Mesenchymal stem cell (in vitro differentiated cells and primary cell): ENCODE data around the gene ACADL.

Source experiments
- DNase-seq: peaks from one replicate; pipeline ENCODE4 v3.0.0-alpha.2; 2013
- H2AFZ ChIP-seq: one replicate; pipeline ENCODE4 v1.6.1; 2013; ENCODE audit warnings: low read depth, mild to moderate bottlenecking, control low read depth, inconsistent platforms, low read length, moderate library complexity
- H2AK5ac ChIP-seq: 2 replicates; pipeline ENCODE4 v1.6.1; 2013; ENCODE audit warnings: low read length, moderate library complexity, mild to moderate bottlenecking, inconsistent platforms; ENCODE audit not compliant: severe bottlenecking
- H2BK120ac ChIP-seq: one replicate; pipeline ENCODE4 v1.6.1; 2013; ENCODE audit warnings: low read depth, mild to moderate bottlenecking, inconsistent platforms, low read length, moderate library complexity
- H2BK12ac ChIP-seq, 2 experiments: one replicate each; pipeline ENCODE4 v1.6.1; 2013; ENCODE audit warnings: inconsistent platforms in 2 of 2, low read length in 2 of 2, mild to moderate bottlenecking in 2 of 2, moderate library complexity in 2 of 2, control low read depth in 1 of 2
- H2BK15ac ChIP-seq: one replicate; pipeline ENCODE4 v1.6.1; 2013; ENCODE audit warnings: mild to moderate bottlenecking, low read depth, inconsistent platforms; ENCODE audit not compliant: poor library complexity, severe bottlenecking
- H2BK5ac ChIP-seq: 2 replicates; pipeline ENCODE4 v1.6.1; 2013; ENCODE audit warnings: low read depth, mild to moderate bottlenecking, low read length, control low read depth, inconsistent platforms; ENCODE audit not compliant: poor library complexity, severe bottlenecking
- H3K14ac ChIP-seq, 2 experiments: one replicate each; pipeline ENCODE4 v1.6.1; 2013; ENCODE audit warnings: inconsistent platforms in 2 of 2, low read length in 2 of 2, control low read depth in 1 of 2, mild to moderate bottlenecking in 1 of 2, moderate library complexity in 1 of 2
- H3K18ac ChIP-seq, 2 experiments: one replicate each; pipeline ENCODE4 v1.6.1; 2013; ENCODE audit warnings: inconsistent platforms in 2 of 2, low read length in 2 of 2, control low read depth in 1 of 2, low read depth in 1 of 2, mild to moderate bottlenecking in 1 of 2
- H3K23ac ChIP-seq, 2 experiments: one replicate each; pipeline ENCODE4 v1.6.1; 2013; ENCODE audit warnings: inconsistent platforms in 2 of 2, low read length in 2 of 2, mild to moderate bottlenecking in 2 of 2, moderate library complexity in 2 of 2, control low read depth in 1 of 2
- H3K27ac ChIP-seq: 2 replicates; pipeline ENCODE4 v1.5.1; 2013; ENCODE audit warnings: mild to moderate bottlenecking, moderate library complexity, low read length, control low read depth, inconsistent platforms; ENCODE audit not compliant: poor library complexity, severe bottlenecking
- H3K27me3 ChIP-seq, 2 experiments: 2 replicates each; pipeline versions ENCODE4 v1.6.1 to v1.7.0; 2013; ENCODE audit warnings: low read length in 2 of 2, mild to moderate bottlenecking in 2 of 2, moderate library complexity in 2 of 2, control low read depth in 1 of 2, inconsistent platforms in 1 of 2; ENCODE audit not compliant: control insufficient read depth in 1 of 2, insufficient read depth in 1 of 2
- H3K36me3 ChIP-seq, 2 experiments: 2 replicates each; pipeline versions ENCODE4 v1.6.1 to v1.7.0; 2013; ENCODE audit warnings: low read length in 2 of 2, control low read depth in 1 of 2, inconsistent platforms in 1 of 2, low read depth in 1 of 2, mild to moderate bottlenecking in 1 of 2; ENCODE audit not compliant: insufficient read depth in 2 of 2, control insufficient read depth in 1 of 2
- H3K4ac ChIP-seq, 2 experiments: one replicate each; pipeline ENCODE4 v1.6.1; 2013; ENCODE audit warnings: inconsistent platforms in 2 of 2, low read length in 2 of 2, mild to moderate bottlenecking in 2 of 2, moderate library complexity in 2 of 2, control low read depth in 1 of 2, low read depth in 1 of 2
- H3K4me1 ChIP-seq: 2 replicates; pipeline ENCODE4 v1.6.1; 2013; ENCODE audit warnings: low read depth, low read length, control low read depth; ENCODE audit not compliant: control insufficient read depth, insufficient read depth
- H3K4me2 ChIP-seq: 2 replicates; pipeline ENCODE4 v1.6.1; 2013; ENCODE audit warnings: low read length, mild to moderate bottlenecking, inconsistent platforms; ENCODE audit not compliant: poor library complexity, severe bottlenecking
- H3K4me3 ChIP-seq, 2 experiments: 2 replicates each; pipeline versions ENCODE4 v1.5.1 to v1.7.0; 2013; ENCODE audit warnings: low read length in 2 of 2, mild to moderate bottlenecking in 2 of 2, control low read depth in 1 of 2, low read depth in 1 of 2; ENCODE audit not compliant: insufficient read depth in 1 of 2
- H3K79me1 ChIP-seq: replicated peaks from 2 replicates; pipeline ENCODE4 v1.6.1; 2013; ENCODE audit warnings: mild to moderate bottlenecking, control low read depth, low read length, inconsistent platforms; ENCODE audit not compliant: poor library complexity, severe bottlenecking
- H3K9ac ChIP-seq: 2 replicates; pipeline ENCODE4 v1.7.0; 2013; ENCODE audit warnings: mild to moderate bottlenecking, low read length, moderate library complexity
- H3K9me3 ChIP-seq: 2 replicates; pipeline ENCODE4 v1.7.0; 2013; ENCODE audit warnings: mild to moderate bottlenecking, low read length; ENCODE audit not compliant: control insufficient read depth
- H4K8ac ChIP-seq: one replicate; pipeline ENCODE4 v1.6.1; 2013; ENCODE audit warnings: inconsistent platforms, mild to moderate bottlenecking, low read length, moderate library complexity
- H4K91ac ChIP-seq: one replicate; pipeline ENCODE4 v1.6.1; 2013; ENCODE audit warnings: mild to moderate bottlenecking, low read length, inconsistent platforms
- WGBS: methylation state at CpG from one replicate; pipeline ENCODE4 v1.1.7; 2013; ENCODE audit warnings: mixed read lengths; 5-methylcytosine and 5-hydroxymethylcytosine counted together

Gene ACADL

GRCh38 chr2:210207929-210208328 lies 17.3 kb downstream of the ACADL start:
- Histone ChIP-seq H3K9ac (no peak overlapping the region), H3K4me1 (no peaks in the 10 kb centered on the region), H2BK15ac (no peak overlapping the region), H4K91ac (no peak overlapping the region), H3K79me1 (no peaks in the 10 kb centered on the region), H3K9me3 (no peaks in the 10 kb centered on the region), H2AFZ (no peak overlapping the region), H3K36me3 (no peaks in the 10 kb centered on the region), H3K4ac (no peak overlapping the region), H3K14ac (no peak overlapping the region), H3K18ac (no peak overlapping the region), H2BK5ac (no peak overlapping the region), H3K27ac (no peak overlapping the region), H3K4me2 (no peak overlapping the region), H3K27me3 (no peaks in the 10 kb centered on the region), H3K4me3 (no peak overlapping the region), H3K23ac (no peak overlapping the region), H2AK5ac (no peak overlapping the region), H2BK120ac (no peak overlapping the region), H4K8ac (no peak overlapping the region), H2BK12ac (no peak overlapping the region)
- 57% methylated on average over 1 of the region's 1 CpG for WGBS
- no peak for DNase-seq

GRCh38 chr2:210203558-210203957 lies 21.7 kb downstream of the ACADL start:
- no peak overlapping the region for H2BK5ac ChIP-seq
- no peak overlapping the region for H3K4ac ChIP-seq
- no peak overlapping the region for H3K14ac ChIP-seq
- no peak overlapping the region for H3K4me2 ChIP-seq
- H2BK120ac ChIP-seq, result no peak overlapping the region
- no peaks in the 10 kb centered on the region for H3K79me1 ChIP-seq
- no peak overlapping the region for H2BK12ac ChIP-seq
- H3K27me3 ChIP-seq, result no peaks in the 10 kb centered on the region
- H3K23ac ChIP-seq, result no peak overlapping the region
- no peak overlapping the region for H3K4me3 ChIP-seq
- no peaks in the 10 kb centered on the region for H3K4me1 ChIP-seq
- no peak overlapping the region for H2BK15ac ChIP-seq
- H3K36me3 ChIP-seq, result no peaks in the 10 kb centered on the region
- DNase-seq, result no peak
- no peak overlapping the region for H2AFZ ChIP-seq
- no peak overlapping the region for H3K18ac ChIP-seq
- H4K8ac ChIP-seq, result no peak overlapping the region
- no peak overlapping the region for H3K9ac ChIP-seq
- 91% methylated on average over 1 of the region's 1 CpG for WGBS
- H3K9me3 ChIP-seq, result no peaks in the 10 kb centered on the region
- no peak overlapping the region for H2AK5ac ChIP-seq
- no peak overlapping the region for H3K27ac ChIP-seq
- no peak overlapping the region for H4K91ac ChIP-seq

- Histone ChIP-seq H2AK5ac (no peak overlapping the region), H2BK12ac (no peak overlapping the region), H3K4ac (no peak overlapping the region), H3K9ac (no peak overlapping the region), H2BK15ac (no peak overlapping the region), H3K79me1 (no peaks in the 10 kb centered on the region), H3K27me3 (no peaks in the 10 kb centered on the region), H2BK120ac (no peak overlapping the region), H3K18ac (no peak overlapping the region), H2BK5ac (no peak overlapping the region), H4K91ac (no peak overlapping the region), H4K8ac (no peak overlapping the region), H3K9me3 (no peaks in the 10 kb centered on the region), H3K36me3 (no peaks in the 10 kb centered on the region), H2AFZ (no peak overlapping the region), H3K27ac (no peak overlapping the region), H3K14ac (no peak overlapping the region), H3K4me2 (no peak overlapping the region), H3K4me3 (no peak overlapping the region), H3K23ac (no peak overlapping the region), H3K4me1 (no peaks in the 10 kb centered on the region)
- WGBS, result no CpG with 5 or more reads among the region's 1 CpG
- DNase-seq, result no peak
These were observed 22.1 kb downstream of the ACADL start for GRCh38 chr2:210203147-210203546.

- H2BK15ac ChIP-seq, result no peak overlapping the region
- H2AK5ac ChIP-seq, result peak overlapping the region; percentile 36
- H2BK120ac ChIP-seq, result no peak overlapping the region
- H3K23ac ChIP-seq, result peak overlapping the region in 1 of 2 experiments; percentile 52
- H4K91ac ChIP-seq, result no peak overlapping the region
- H3K14ac ChIP-seq, result no peak overlapping the region
- H3K18ac ChIP-seq, result no peak overlapping the region
- no peak overlapping the region for H3K9ac ChIP-seq
- H3K4me3 ChIP-seq, result no peak overlapping the region
- no peak overlapping the region for H2AFZ ChIP-seq
- H4K8ac ChIP-seq, result no peak overlapping the region
- H3K79me1 ChIP-seq, result no peaks in the 10 kb centered on the region
- peaks cover 2% of the 10 kb centered on the region for H3K4me1 ChIP-seq
- H3K27me3 ChIP-seq, result no peaks in the 10 kb centered on the region
- no peak for DNase-seq
- no peak overlapping the region for H3K27ac ChIP-seq
- no peak overlapping the region for H2BK5ac ChIP-seq
- H3K9me3 ChIP-seq, result no peaks in the 10 kb centered on the region
- WGBS, result 76% methylated on average over 2 of the region's 3 CpGs
- no peak overlapping the region for H2BK12ac ChIP-seq
- H3K36me3 ChIP-seq, result no peaks in the 10 kb centered on the region
- no peak overlapping the region for H3K4ac ChIP-seq
- H3K4me2 ChIP-seq, result no peak overlapping the region
These were observed 25.4 kb downstream of the ACADL start for GRCh38 chr2:210199854-210200253.
